Activated gamma-delta T cell (primary cell): ENCODE measurements around the gene MRPL49.
"Not testable (repeated sequence)": the region's sequence is repeated elsewhere in the genome, so short reads cannot be mapped to it uniquely, and the experiment has no call there.

ENCODE experiments used
- DNase-seq: peaks from one replicate; lab custom pipeline; 2025; lab: John Stamatoyannopoulos, UW

The MRPL49 gene

GRCh38 chr11:65165410-65166317 is 43.5 kb downstream of the MRPL49 start:
- DNase-seq = no peak

- DNase-seq = no peak
Measured at GRCh38 chr11:65166893-65167292, 44.8 kb downstream of the MRPL49 start.

GRCh38 chr11:65167656-65168055 is 45.5 kb downstream of the MRPL49 start:
- no peak for DNase-seq

GRCh38 chr11:65169164-65169641 is 47.1 kb downstream of the MRPL49 start:
- DNase-seq = no peak

- DNase-seq = no peak
Measured at GRCh38 chr11:65170058-65170534, 48.0 kb downstream of the MRPL49 start, which contains the start of gene SPDYC. SPDYC (plus strand) TSS chr11:65170233; CDS start chr11:65171358, 1,125 bp downstream.

- no peak for DNase-seq
Measured at GRCh38 chr11:65172600-65172999, 50.5 kb downstream of the MRPL49 start.

- not testable (repeated sequence) for DNase-seq
Measured at GRCh38 chr11:65174571-65175010, 52.5 kb downstream of the MRPL49 start.
